Immature natural killer cell (primary cell): Measurements from ENCODE around the gene PDE4A. TPM values are rescaled to one million over a fixed set of nuclear protein-coding genes. Genes with fewer than 3 reads are reported as not detected.

Experiments
- DNase-seq, 3 donors: peaks; one replicate each; pipeline ENCODE4 v3.0.0; 2022; ENCODE audit warnings: mixed read lengths in 1 of 3
- H3K27ac Mint-ChIP-seq, 6 donors: one replicate each; pipeline ENCODE4 v1.8.0; 2020; ENCODE audit warnings: mixed read lengths in 6 of 6, mild to moderate bottlenecking in 5 of 6, inconsistent platforms in 4 of 6, moderate library complexity in 3 of 6
- H3K27me3 Mint-ChIP-seq, 3 donors: one replicate each; pipeline ENCODE4 v1.8.0; 2020 to 2021; ENCODE audit warnings: low read depth in 3 of 3, mild to moderate bottlenecking in 3 of 3, mixed read lengths in 3 of 3, moderate library complexity in 3 of 3, inconsistent platforms in 1 of 3
- H3K36me3 Mint-ChIP-seq, 3 donors: one replicate each; pipeline ENCODE4 v1.8.0; 2020; ENCODE audit warnings: mixed read lengths in 3 of 3, inconsistent platforms in 2 of 3, mild to moderate bottlenecking in 2 of 3
- H3K4me1 Mint-ChIP-seq, 2 donors: one replicate each; pipeline ENCODE4 v1.8.0; 2020; ENCODE audit warnings: inconsistent platforms in 2 of 2, mild to moderate bottlenecking in 2 of 2, mixed read lengths in 2 of 2, moderate library complexity in 1 of 2
- H3K4me3 Mint-ChIP-seq, 5 donors: one replicate each; pipeline ENCODE4 v1.8.0; 2020; ENCODE audit warnings: mild to moderate bottlenecking in 5 of 5, mixed read lengths in 5 of 5, inconsistent platforms in 3 of 5, moderate library complexity in 3 of 5
- H3K9me3 Mint-ChIP-seq, 6 donors: one replicate each; pipeline ENCODE4 v1.8.0; 2020; ENCODE audit warnings: mild to moderate bottlenecking in 6 of 6, mixed read lengths in 6 of 6, inconsistent platforms in 4 of 6, moderate library complexity in 3 of 6
- polyA plus RNA-seq, 3 donors: library from polyadenylated mRNA; unstranded; fragments of 300-500 nt; fragmentation: Illumina TruSeq; gene quantifications; one replicate each; pipeline ENCODE4 v1.2.3, GENCODE V29; 2021

PDE4A gene
- polyA plus RNA-seq, 3 donors from 2014 or later = 10.4 to 22.6 (median 11.1) TPM

GRCh38 chr19:10517760-10518443, 97.6 kb downstream of the PDE4A start:
- H3K4me1 Mint-ChIP-seq = peaks cover 56 to 64% of the 10 kb centered on the region in 2 donors
- DNase-seq = peak; percentile 70 to 75 (median 75)

GRCh38 chr19:10518444-10519361, 98.4 kb downstream of the PDE4A start:
- peaks cover 14 to 24% (median 17%) of the 10 kb centered on the region in 3 donors for H3K36me3 Mint-ChIP-seq
- peak; percentile 80 to 81 (median 80) for DNase-seq
- peaks cover 56 to 63% of the 10 kb centered on the region in 2 donors for H3K4me1 Mint-ChIP-seq

More at GRCh38 chr19:10517760-10518443, 97.6 kb downstream of the PDE4A start:
- no peaks in the 10 kb centered on the region for H3K9me3 Mint-ChIP-seq
- peak overlapping the region; percentile 93 to 100 (median 100) for H3K27ac Mint-ChIP-seq
- H3K27me3 Mint-ChIP-seq = peaks cover 41 to 77% (median 63%) of the 10 kb centered on the region in 3 donors
- peak overlapping the region; percentile 92 to 99 (median 93) for H3K4me3 Mint-ChIP-seq
- peaks cover 22 to 32% (median 25%) of the 10 kb centered on the region in 3 donors for H3K36me3 Mint-ChIP-seq

More at GRCh38 chr19:10518444-10519361, 98.4 kb downstream of the PDE4A start:
- H3K4me3 Mint-ChIP-seq = peak overlapping the region; percentile 92 to 99 (median 93)
- H3K9me3 Mint-ChIP-seq = no peaks in the 10 kb centered on the region
- H3K27ac Mint-ChIP-seq = peak overlapping the region; percentile 93 to 100 (median 100)
- H3K27me3 Mint-ChIP-seq = peaks cover 35 to 73% (median 60%) of the 10 kb centered on the region in 3 donors

Other genes starting within 250 kb of the PDE4A start
- 100 to 1,000 TPM in 1 of 3 donors, 10 to 100 TPM in 2; 21.8 to 162 (median 43.3) TPM for gene DNMT1, start 225.6 kb upstream of the PDE4A start, polyA plus RNA-seq
- gene S1PR2, start 189.2 kb upstream of the PDE4A start, polyA plus RNA-seq = 1 to 10 TPM in 2 of 3 donors, under 1 TPM in 1; 0.79 to 2.7 (median 1.4) TPM
- gene MRPL4, start 168.3 kb upstream of the PDE4A start, polyA plus RNA-seq = 10 to 100 TPM; 24.3 to 42.6 (median 27.1) TPM
- 10 to 100 TPM in 2 of 3 donors, 1 to 10 TPM in 1; 9.9 to 18.4 (median 18.0) TPM for gene ICAM1, start 149.4 kb upstream of the PDE4A start, polyA plus RNA-seq
- 1 to 10 TPM in 1 of 3 donors, under 1 TPM in 1, not detected in 1; 0.63 to 1.1 TPM for gene ICAM4, start 133.6 kb upstream of the PDE4A start, polyA plus RNA-seq
- gene ICAM5, start 130.6 kb upstream of the PDE4A start, polyA plus RNA-seq = not detected
- 1 to 10 TPM in 1 of 3 donors, under 1 TPM in 1, not detected in 1; 0.48 to 1.9 TPM for gene ZGLP1, start 110.7 kb upstream of the PDE4A start, polyA plus RNA-seq
- 10 to 100 TPM; 12.5 to 17.8 (median 16.6) TPM for gene FDX2, start 104.5 kb upstream of the PDE4A start, polyA plus RNA-seq
- gene RAVER1, start 87.0 kb upstream of the PDE4A start, polyA plus RNA-seq = 10 to 100 TPM in 1 of 3 donors, 1 to 10 TPM in 2; 8.7 to 31.5 (median 9.7) TPM
- 100 to 1,000 TPM; 263 to 292 (median 280) TPM for gene ICAM3, start 80.9 kb upstream of the PDE4A start, polyA plus RNA-seq
- gene TYK2, start 40.0 kb upstream of the PDE4A start, polyA plus RNA-seq = 100 to 1,000 TPM in 1 of 3 donors, 10 to 100 TPM in 2; 33.6 to 105 (median 40.6) TPM
- 100 to 1,000 TPM in 1 of 3 donors, 10 to 100 TPM in 2; 46.5 to 100 (median 62.7) TPM for gene CDC37, start 17.0 kb upstream of the PDE4A start, polyA plus RNA-seq
- 10 to 100 TPM; 49.2 to 86.9 (median 71.6) TPM for gene KEAP1, start 82.8 kb downstream of the PDE4A start, polyA plus RNA-seq
- gene S1PR5, start 96.9 kb downstream of the PDE4A start, polyA plus RNA-seq = 100 to 1,000 TPM; 383 to 659 (median 399) TPM
- 10 to 100 TPM; 13.9 to 42.1 (median 16.1) TPM for gene ATG4D, start 123.4 kb downstream of the PDE4A start, polyA plus RNA-seq
- 10 to 100 TPM in 2 of 3 donors, 1 to 10 TPM in 1; 5.7 to 44.4 (median 10.1) TPM for gene KRI1, start 145.5 kb downstream of the PDE4A start, polyA plus RNA-seq
- gene CDKN2D, start 148.4 kb downstream of the PDE4A start, polyA plus RNA-seq = 100 to 1,000 TPM; 253 to 474 (median 308) TPM
- 1 to 10 TPM in 1 of 3 donors, not detected in 2; 1.8 TPM for gene AP1M2, start 166.8 kb downstream of the PDE4A start, polyA plus RNA-seq
- 100 to 1,000 TPM; 195 to 449 (median 327) TPM for gene SLC44A2, start 205.0 kb downstream of the PDE4A start, polyA plus RNA-seq
- gene ILF3, start 233.8 kb downstream of the PDE4A start, polyA plus RNA-seq = 100 to 1,000 TPM in 1 of 3 donors, 10 to 100 TPM in 2; 33.7 to 107 (median 52.2) TPM